Large intestine (tissue), 3 donors: Measurements from ENCODE around the gene CLK4. TPM values are rescaled to one million over a fixed set of nuclear protein-coding genes. Genes with fewer than 3 reads are reported as not detected.

ENCODE experiments used
- DNase-seq, 2 donors: peaks; one replicate each; pipeline versions ENCODE4 v3.0.0 to v3.0.0-alpha.2; 2013
- H3K27ac ChIP-seq: one replicate; pipeline ENCODE4 v1.5.1; 2013; ENCODE audit warnings: low read length
- H3K27me3 ChIP-seq: 2 replicates; pipeline ENCODE4 v1.6.1; 2013; ENCODE audit warnings: low read length; ENCODE audit not compliant: control insufficient read depth, insufficient read depth
- H3K36me3 ChIP-seq: 2 replicates; pipeline ENCODE4 v1.6.1; 2013; ENCODE audit warnings: low read length; ENCODE audit not compliant: control insufficient read depth, insufficient read depth
- H3K4me1 ChIP-seq: one replicate; pipeline ENCODE4 v1.6.1; 2013; ENCODE audit warnings: low read length; ENCODE audit not compliant: control insufficient read depth, insufficient read depth
- H3K4me3 ChIP-seq: one replicate; pipeline ENCODE4 v1.5.1; 2013; ENCODE audit warnings: low read length
- H3K9me3 ChIP-seq: one replicate; pipeline ENCODE4 v1.6.1; 2013; ENCODE audit warnings: mild to moderate bottlenecking, low read depth, low read length, moderate library complexity; ENCODE audit not compliant: control insufficient read depth
- WGBS: methylation state at CpG from one replicate; pipeline ENCODE4 v1.1.5; 2013; ENCODE audit warnings: low lambda C conversion rate; ENCODE audit not compliant: insufficient coverage; 5-methylcytosine and 5-hydroxymethylcytosine counted together
- polyA plus RNA-seq: library from polyadenylated mRNA; unstranded; fragments of 120-200 nt; gene quantifications from one replicate; pipeline ENCODE4 v1.2.1, GENCODE V29; 2013

Gene CLK4
- polyA plus RNA-seq, 1 donor, result 45.5 TPM

DNA sequence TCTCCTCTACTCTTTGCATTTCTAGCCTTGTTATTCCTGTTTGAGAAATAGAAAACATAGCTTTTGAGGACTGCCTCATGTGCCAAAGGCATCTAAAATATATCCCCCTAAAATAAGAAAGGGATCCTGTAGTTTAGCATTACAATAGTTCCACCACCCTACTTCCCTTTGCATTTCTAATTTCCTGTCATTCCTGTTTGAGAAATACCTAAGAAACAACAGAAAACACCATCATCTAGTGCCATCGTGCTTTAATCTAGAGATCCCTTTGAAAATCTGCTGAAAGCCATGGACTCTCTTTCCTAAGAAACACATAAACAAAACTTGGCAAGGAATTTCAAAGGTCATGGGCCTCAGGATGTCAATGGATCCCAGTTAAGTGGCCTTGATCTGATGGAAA is 7.5 kb downstream of the CLK4 start:
- no CpG with 5 or more reads among the region's 1 CpG for WGBS
- peaks cover 1% of the 10 kb centered on the region for H3K4me1 ChIP-seq

DNA sequence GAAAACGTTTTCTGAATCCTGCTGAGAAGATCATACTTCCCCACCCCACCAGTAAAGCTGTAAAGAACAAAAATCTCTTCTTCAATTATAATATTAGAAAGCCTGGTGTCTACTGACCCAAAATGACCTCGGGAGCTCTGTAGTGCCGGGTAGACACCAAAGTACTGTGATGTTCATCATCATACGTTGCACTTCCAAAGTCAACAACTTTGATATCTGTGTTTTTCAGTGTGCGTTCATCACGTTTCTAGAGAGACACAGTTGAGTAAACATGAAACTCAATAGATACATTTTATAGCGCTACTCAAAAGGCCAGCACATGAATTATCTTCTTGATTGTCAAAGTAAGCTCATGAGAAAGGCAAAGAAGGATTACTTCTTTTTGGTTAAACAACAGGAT is 14.6 kb downstream of the CLK4 start:
- Histone ChIP-seq H3K9me3 (no peaks in the 10 kb centered on the region), H3K36me3 (peaks cover 70% of the 10 kb centered on the region), H3K4me3 (no peak overlapping the region), H3K27me3 (no peaks in the 10 kb centered on the region), H3K4me1 (no peaks in the 10 kb centered on the region), H3K27ac (no peak overlapping the region)
- DNase-seq, result no peak
- WGBS, result 40% methylated on average over 2 of the region's 7 CpGs

More for the DNA sequence above, 7.5 kb downstream of the CLK4 start:
- Histone ChIP-seq H3K27me3 (no peaks in the 10 kb centered on the region), H3K27ac (no peak overlapping the region), H3K9me3 (no peaks in the 10 kb centered on the region), H3K4me3 (no peak overlapping the region), H3K36me3 (peaks cover 61% of the 10 kb centered on the region)
- no peak for DNase-seq

DNA sequence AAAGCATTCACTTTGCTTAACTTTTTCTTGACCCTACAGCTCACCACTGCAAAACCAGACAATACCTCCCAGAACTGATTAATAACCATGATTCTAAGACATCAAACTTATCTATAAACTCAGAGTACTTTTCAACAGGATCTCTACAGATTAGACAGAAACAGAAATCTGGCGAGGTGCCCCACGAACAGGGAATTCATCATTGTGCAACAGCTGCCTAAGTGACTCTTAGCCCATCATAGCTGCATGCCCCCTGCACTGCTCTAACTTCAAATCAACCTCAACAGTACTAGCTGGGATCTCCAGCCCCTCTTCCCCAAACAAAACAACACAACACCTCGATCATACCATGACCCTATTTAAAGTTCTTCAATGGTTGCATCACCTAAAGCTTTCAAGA is 20.6 kb downstream of the CLK4 start:
- Histone ChIP-seq H3K27me3 (no peaks in the 10 kb centered on the region), H3K9me3 (no peaks in the 10 kb centered on the region), H3K4me3 (no peak overlapping the region), H3K27ac (no peak overlapping the region), H3K4me1 (no peaks in the 10 kb centered on the region), H3K36me3 (peaks cover 56% of the 10 kb centered on the region)
- DNase-seq, result no peak
- no CpG with 5 or more reads among the region's 3 CpGs for WGBS

DNA sequence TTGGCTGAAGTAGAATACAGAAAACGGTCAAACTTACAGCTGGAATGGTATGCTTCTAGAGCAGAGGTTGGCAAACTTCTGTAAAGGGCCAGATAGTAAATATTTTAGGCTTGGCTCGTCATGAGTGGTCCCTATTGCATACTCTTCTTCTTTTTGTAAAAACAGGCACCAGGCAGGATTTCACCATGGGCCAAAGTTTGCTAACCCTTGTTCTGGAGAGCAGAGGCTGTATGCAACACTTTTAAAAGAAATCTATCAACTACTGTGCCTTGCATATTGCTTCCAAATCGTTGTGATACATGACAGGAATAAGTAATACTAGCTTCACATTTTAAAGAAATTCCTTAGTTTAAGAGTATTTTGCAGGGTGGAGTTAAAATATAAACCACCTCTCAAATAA is 21.1 kb downstream of the CLK4 start:
- Histone ChIP-seq H3K36me3 (peaks cover 53% of the 10 kb centered on the region), H3K9me3 (no peaks in the 10 kb centered on the region)
- WGBS, result no CpG with 5 or more reads among the region's 3 CpGs

DNA sequence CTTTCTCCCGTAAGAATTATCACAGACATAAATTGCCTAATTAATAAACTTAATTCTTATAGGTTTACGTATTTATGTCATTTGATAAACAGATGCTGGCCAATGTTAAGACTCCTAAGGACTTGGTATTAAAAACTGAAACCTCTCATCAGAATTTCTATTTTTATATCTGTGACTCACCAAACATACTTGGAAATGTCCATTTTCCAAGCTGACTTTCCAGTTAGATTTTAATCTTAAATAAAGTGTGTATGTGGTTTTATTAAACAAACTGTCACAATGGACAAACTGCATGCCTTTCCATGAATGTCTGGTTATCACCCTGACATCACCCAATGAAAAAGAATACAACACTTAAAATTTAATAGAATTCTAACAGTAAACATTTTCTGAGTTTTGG is 24.1 kb downstream of the CLK4 start:
- Histone ChIP-seq H3K36me3 (peaks cover 42% of the 10 kb centered on the region), H3K27me3 (no peaks in the 10 kb centered on the region), H3K27ac (no peak overlapping the region), H3K4me3 (no peak overlapping the region), H3K9me3 (no peaks in the 10 kb centered on the region), H3K4me1 (no peaks in the 10 kb centered on the region)
- 100% methylated on average over 1 of the region's 2 CpGs for WGBS
- no peak for DNase-seq

More for the DNA sequence above, 21.1 kb downstream of the CLK4 start:
- H3K27ac ChIP-seq, result no peak overlapping the region
- H3K4me3 ChIP-seq, result no peak overlapping the region
- DNase-seq, result no peak
- no peaks in the 10 kb centered on the region for H3K4me1 ChIP-seq
- no peaks in the 10 kb centered on the region for H3K27me3 ChIP-seq

DNA sequence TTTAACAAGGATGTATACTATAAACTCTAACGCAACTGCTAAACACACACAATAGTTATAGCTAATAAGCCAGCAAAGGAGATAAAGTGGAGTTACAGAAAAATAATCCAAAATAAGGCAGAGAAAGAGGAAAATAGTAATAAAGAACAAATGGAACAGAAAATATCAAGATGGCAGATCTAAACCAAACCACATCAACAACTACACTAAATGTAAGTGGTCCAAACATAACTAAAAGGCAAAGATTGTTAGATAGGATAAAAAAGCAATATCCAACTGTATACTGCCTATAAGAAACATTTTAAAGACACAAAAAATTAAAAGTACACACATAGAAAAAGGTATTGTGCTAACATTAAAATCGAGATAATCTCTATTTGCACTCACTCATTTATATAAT is 31.1 kb downstream of the CLK4 start:
- Histone ChIP-seq H3K27ac (no peak overlapping the region), H3K4me1 (no peaks in the 10 kb centered on the region), H3K27me3 (peaks cover 14% of the 10 kb centered on the region), H3K4me3 (no peak overlapping the region), H3K36me3 (peaks cover 10% of the 10 kb centered on the region), H3K9me3 (peaks cover 3% of the 10 kb centered on the region)
- DNase-seq, result no peak
- 100% methylated on average over 2 of the region's 2 CpGs for WGBS

DNA sequence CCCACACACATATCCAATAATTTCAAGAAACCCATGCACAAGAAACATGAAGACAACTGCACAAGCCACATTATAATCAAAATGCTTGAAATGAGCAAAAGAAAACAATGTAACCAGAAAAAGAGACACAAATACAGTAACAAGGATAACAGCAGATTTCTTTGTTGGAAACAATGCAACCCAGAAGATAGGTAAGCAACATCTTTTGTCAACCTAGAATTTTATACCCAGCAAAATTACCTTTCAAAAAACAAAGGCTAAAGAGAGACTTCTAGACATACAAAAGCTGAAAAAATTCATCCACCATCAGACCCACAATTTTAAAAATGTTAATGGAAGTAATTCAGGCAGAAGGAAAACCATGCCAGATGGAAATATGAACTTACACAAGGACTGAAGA is 31.7 kb downstream of the CLK4 start:
- no peak for DNase-seq
- H3K36me3 ChIP-seq, result peaks cover 6% of the 10 kb centered on the region
- H3K27ac ChIP-seq, result no peak overlapping the region
- peaks cover 3% of the 10 kb centered on the region for H3K9me3 ChIP-seq
- H3K4me1 ChIP-seq, result no peaks in the 10 kb centered on the region
- H3K27me3 ChIP-seq, result peaks cover 20% of the 10 kb centered on the region
- no peak overlapping the region for H3K4me3 ChIP-seq

DNA sequence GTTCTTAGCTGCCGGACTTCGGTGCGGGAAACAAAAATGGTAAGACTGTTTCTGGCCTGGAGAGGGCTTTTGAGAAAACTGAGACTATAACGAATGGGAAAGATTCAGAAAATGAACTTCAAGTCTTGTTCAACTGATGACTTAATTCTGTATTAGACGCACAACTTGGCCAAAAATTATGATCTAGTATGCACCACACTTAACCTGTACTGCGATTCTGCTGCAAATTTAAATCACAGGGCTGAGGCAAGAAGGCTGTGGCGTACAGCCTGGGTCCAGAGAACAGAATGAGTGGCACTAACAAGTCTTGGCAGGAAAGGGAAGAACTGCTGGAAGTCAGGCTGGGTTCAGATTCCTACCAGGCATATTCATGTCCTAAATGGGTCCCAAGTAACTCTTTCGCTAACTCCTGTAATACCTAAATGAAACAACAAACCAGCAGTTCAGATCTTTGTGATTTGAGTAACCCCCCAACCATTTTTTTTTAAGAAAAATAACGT is 35.9 kb downstream of the CLK4 start:
- peak in 1 of 2 donors; percentile 10 for DNase-seq
- H3K27ac ChIP-seq, result no peak overlapping the region
- peaks cover 54% of the 10 kb centered on the region for H3K27me3 ChIP-seq

DNA sequence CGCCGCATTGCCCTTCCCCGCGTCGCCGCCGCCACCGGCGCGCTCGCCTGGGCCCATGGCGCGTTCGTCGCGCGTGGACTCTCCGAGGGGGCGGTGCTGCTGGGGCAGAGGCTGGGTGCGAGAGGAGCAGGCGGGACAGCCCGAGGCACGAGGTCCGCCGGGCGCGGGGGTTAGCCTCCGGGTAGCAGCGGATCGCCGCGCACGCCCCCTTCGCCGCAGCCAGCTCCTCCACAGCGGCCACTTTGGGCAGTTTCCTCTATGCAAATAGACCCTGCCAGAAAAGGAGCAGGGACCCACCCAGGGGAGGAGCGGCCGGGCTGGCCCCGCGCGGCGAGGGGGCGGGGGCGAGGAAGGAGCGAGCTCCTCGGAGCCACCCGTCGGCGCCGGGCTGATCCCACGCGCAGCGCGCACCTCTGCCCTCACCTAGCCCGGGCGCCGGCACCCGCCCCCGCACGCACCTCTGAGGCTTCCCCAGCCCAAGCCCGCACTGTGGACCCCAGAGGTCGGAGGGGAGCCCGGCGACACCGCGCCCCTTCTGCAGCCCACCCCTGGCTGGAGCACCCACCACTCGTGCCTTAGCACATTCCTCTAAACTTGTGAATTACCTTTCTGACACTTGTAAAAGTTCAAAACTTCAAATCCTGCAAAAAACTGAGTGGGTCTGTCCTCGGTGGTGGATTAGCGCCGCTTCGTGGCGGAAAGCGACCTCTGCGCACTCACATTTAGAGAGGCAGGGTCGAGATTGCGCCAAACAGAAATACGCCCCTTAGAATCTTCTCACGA is 36.5 kb downstream of the CLK4 start, which contains the start of gene COL23A1:
Gene COL23A1, minus strand, starts transcription at position 253 of the 783 bp plus-strand sequence.
- WGBS, result no CpG with 5 or more reads among the region's 78 CpGs
- Histone ChIP-seq H3K27me3 (peaks cover 57% of the 10 kb centered on the region), H3K27ac (no peak within 1 kb of the TSS), H3K4me1 (no peaks in the 10 kb centered on the region), H3K36me3 (peaks cover 2% of the 10 kb centered on the region), H3K9me3 (peaks cover 3% of the 10 kb centered on the region), H3K4me3 (peak within 1 kb of the TSS; percentile 10)
- peak; percentile 26 to 44 for DNase-seq

More for the DNA sequence above, 35.9 kb downstream of the CLK4 start:
- H3K9me3 ChIP-seq, result peaks cover 3% of the 10 kb centered on the region
- no CpG with 5 or more reads among the region's 9 CpGs for WGBS
- no peak overlapping the region for H3K4me3 ChIP-seq
- H3K4me1 ChIP-seq, result no peaks in the 10 kb centered on the region
- peaks cover 2% of the 10 kb centered on the region for H3K36me3 ChIP-seq

DNA sequence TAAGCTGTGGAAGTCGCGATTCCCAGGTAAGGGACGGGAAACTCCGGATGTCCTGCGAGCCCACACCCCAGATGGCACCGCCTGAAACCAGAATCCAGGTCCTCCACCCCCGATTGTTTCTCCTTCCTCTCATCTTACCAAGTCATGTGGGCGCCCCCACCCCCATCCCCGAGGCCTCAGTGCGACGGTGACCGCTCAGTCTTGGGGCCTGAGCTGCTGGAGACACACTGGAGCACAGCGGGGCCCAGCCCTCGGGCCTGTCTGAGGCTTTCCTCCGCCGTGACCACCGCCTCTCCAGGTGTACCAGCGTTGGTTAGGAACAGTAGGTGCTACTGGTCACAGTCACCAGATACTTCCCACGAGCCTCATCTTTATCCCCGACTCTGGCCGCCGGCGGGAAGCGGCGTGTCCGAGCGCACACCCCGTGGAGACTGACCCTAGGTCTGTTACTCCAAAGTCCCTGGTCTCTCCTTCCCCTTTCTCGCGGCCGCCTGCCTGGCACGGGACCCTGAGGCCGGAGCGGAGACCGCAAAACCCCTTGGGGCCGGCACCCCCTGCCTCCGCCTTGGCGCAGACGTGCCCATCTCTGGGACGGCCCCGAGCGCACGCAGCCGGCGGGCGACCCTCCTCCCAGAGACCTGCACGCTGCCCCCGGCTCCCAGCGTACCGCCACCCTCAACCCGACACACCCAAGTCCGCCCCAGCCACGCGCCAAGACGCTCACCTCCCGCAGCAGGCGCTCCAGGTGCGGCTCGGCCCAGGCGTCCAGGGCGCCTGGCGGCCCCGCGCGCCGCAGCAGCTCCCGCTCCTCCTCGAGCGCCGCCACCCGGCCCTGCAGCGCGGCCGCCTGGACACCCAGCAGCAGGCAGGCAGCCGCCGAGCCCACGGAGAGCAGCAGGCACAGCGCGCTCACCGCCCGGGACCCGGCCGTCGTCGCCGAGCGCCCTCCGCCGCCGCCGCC is 37.4 kb downstream of the CLK4 start:
- peaks cover 57% of the 10 kb centered on the region for H3K27me3 ChIP-seq
- no peaks in the 10 kb centered on the region for H3K4me1 ChIP-seq
- peak; percentile 11 to 33 for DNase-seq
- peaks cover 2% of the 10 kb centered on the region for H3K36me3 ChIP-seq
- no CpG with 5 or more reads among the region's 91 CpGs for WGBS
- H3K9me3 ChIP-seq, result peaks cover 3% of the 10 kb centered on the region
- H3K4me3 ChIP-seq, result peak overlapping the region; percentile 10
- no peak overlapping the region for H3K27ac ChIP-seq
